NCI-H524 treated with DMSO at 0.1 percent for 48 hours (cell line): Measurements from ENCODE around the gene PRPF38B.
"Not testable (repeated sequence)": the region's sequence is repeated elsewhere in the genome, so short reads cannot be mapped to it uniquely, and the experiment has no call there.

ENCODE experiments used
- DNase-seq: peaks from one replicate; lab custom pipeline; 2025; lab: John Stamatoyannopoulos, UW

The PRPF38B gene, protein sequence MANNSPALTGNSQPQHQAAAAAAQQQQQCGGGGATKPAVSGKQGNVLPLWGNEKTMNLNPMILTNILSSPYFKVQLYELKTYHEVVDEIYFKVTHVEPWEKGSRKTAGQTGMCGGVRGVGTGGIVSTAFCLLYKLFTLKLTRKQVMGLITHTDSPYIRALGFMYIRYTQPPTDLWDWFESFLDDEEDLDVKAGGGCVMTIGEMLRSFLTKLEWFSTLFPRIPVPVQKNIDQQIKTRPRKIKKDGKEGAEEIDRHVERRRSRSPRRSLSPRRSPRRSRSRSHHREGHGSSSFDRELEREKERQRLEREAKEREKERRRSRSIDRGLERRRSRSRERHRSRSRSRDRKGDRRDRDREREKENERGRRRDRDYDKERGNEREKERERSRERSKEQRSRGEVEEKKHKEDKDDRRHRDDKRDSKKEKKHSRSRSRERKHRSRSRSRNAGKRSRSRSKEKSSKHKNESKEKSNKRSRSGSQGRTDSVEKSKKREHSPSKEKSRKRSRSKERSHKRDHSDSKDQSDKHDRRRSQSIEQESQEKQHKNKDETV

DNA sequence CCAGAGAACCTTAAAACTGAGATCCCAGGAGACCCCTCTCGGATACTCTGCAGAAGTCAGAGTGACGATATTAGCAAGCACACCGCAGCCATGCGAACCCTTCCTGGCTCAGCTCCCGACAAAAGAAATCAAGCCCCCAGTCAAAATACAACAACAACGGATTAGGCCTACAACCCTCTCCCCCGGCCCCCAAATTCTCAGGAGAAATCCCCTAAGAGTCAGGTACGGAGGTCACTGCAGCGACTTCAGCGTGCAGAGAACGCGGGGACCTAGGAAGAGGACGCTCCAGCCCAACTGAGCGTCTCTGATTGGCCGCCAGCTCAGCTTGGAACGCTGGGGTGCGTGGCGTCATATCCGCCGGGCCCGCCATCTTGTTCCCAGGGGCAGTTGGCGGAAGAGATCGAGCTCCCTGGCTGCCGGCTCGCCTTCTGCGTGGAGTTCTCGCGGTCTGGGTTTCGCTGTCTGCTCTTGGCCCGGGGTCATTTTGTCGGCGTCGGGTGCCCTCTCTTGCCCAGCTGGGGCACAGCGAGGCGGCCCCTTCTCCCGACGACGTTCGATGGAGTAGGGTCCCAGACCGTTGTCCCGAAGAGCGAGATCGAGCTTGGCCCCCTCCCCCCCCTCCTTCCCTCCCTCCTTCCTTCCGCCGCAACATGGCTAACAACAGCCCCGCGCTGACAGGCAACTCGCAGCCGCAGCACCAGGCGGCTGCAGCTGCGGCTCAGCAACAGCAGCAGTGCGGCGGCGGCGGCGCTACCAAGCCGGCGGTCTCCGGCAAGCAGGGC lies at the start of gene PRPF38B:
TSS of gene PRPF38B (plus strand) at position 369 of the 782 bp plus-strand sequence. CDS start at position 651, 282 bp downstream.
- peak; percentile 59 for DNase-seq

DNA sequence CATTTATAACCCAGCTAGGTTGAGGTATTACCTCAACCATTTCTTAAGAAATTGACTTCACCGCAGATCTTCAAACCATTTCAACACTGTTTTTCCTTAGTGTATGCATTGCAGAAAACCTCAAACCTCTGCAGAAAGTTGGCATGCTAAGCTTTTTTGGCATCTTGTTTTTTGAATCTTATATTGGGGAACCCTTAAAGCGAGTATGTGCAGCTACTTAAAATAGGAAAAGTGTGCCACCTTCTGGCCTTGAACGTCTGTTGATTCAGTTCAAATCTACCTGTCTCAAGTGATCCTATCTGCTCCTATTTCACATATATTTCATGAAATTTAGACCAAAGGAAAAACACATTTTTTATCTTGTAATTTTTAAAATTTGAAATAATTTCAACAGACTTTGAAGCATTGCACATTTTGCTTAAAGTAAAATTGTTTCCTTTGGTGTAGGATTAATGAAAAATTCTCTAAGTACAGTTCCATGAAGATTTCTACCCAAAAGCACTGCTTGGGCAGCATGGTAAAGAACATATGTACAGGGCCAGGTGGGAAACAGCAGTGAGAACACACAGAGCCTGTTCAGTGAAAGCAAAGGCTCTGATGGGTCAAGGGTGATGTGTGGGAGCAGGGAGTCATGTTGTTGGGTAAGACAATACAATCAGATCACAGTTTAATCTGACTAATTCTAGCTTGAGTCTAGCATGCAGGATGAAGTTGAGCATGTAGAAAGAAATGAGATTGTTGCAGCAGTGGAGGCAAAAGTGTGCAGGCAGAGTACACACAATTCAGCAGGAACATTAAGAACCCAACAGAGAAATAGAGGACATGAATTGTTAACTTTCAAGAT lies 48.4 kb upstream of the PRPF38B start:
- peak; percentile 31 for DNase-seq

DNA sequence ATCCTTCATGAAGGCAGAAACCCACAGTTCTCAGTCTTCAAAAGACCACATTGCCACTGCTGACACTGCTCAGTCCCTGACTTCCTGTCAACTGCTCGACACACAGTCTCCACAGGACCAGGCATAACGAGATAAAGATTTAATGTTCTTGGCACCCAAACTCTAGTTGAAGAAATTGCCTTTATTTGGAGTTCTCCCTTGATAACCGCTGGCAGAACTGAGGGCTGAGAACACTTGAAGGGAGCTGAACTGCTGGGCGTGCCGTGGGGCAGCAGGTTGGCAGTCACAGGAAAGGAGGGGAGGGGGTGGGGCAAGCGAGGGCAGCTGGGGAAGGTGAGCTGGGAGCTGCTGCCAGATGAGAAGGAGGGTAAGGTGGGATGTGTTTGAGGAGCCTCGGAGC lies 47.1 kb upstream of the PRPF38B start:
- no peak for DNase-seq

DNA sequence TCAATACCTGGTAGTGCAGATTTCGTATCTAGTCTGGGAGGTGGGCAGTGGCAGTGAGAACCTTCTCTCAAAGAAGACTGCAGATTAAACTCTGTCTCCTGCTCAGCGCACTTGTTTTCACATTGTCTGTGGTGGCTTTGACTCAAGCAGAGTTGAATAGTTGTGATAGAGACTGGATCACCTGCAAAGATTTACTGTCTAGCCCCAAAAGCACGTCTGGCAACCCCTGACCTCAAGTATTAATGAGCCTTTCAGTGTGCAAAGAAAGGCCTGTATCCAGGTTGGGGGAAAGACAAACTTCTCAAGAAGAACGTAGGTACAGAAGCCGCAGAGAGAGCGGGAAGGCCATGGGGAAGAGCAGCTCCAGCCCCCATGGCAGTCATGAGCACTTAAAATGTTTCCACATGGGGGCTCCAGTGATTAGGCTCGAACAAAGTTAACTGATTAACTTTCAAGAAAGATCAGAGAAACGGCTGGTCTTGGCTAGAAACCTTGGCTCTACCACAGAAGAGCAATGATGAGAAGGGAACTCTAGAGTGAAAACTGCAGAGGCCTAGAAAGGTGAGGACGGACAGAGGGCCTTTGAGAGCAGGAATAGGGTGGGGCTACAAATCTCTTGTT lies 46.4 kb upstream of the PRPF38B start:
- DNase-seq: no peak

DNA sequence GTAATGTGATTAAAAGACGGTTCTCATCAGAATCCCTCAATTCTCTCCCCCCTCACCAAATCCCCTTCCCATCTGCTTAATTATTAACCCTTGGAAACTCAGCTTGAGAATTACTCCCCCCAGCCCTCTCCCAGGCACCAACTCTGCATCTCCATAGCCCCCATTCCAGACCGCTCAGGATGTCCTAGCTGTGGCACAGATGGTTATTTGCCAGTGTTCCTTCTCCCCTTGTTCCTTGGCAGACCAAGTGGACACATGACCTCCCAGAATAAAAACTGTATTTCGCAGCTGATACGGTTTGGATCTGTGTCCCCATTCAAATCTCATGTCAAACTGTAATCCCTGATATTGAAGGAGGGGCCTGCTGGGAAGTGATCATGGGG lies 45.9 kb upstream of the PRPF38B start:
- peak; percentile 12 for DNase-seq

DNA sequence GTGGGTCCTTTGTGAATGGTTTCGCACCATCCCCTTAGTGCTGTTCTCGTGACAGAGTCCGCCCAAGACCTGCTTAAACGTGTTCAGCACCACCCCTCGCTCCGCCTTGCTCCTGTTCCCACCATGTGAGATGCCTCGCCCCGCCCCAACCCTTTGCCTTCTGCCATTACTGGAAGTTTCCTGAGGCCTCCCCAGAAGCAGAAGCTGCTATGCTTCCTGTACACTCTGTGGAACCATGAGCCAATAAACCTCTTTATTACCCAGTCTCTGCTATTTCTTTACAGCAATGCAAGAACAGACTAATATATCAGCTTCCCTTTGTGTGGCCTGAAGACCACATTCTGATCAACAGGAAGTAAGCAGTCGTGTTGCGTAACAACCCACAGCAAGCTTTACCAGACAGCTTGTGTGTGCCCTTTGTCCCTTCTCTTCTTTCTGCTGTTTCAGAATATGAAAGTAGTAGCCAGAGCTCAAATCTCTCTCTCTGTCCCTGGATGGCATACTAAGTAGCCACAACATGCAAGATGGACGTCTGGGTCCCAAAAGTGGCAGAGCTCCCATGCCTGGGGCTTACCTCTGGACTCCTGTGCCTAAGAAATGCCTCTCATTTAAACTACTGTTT lies 45.4 kb upstream of the PRPF38B start:
- DNase-seq: no peak

DNA sequence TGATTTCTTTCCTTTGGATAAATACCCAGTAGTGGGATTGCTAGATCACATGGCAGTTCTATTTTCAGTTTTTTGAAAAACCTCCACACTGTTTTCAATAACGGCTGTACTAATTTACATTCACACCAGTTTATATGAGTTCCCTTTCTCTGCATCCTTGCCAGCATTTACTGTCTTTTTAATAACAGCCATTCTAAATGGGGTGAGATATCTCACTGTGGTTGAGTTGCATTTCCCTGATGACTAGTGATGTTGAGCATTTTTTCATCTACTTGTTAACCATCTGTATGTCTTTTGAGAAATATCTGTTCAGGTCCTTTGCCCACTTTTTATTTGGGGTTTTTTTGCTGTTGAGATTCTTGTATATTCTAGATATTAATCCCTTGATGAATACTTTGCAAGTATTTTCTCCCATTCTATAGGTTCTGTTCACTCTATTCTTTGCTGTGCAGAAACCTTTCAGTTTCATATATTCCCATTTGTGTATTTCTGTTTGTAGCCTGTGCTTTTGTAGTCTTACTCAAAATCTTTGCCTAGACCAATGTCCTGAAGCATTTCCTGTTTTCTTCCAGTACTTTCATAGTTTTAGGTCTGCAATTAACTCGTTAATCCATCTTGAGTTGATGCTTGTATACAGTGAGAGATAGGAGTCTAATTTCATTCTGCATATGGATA lies 38.5 kb upstream of the PRPF38B start:
- DNase-seq: no peak

DNA sequence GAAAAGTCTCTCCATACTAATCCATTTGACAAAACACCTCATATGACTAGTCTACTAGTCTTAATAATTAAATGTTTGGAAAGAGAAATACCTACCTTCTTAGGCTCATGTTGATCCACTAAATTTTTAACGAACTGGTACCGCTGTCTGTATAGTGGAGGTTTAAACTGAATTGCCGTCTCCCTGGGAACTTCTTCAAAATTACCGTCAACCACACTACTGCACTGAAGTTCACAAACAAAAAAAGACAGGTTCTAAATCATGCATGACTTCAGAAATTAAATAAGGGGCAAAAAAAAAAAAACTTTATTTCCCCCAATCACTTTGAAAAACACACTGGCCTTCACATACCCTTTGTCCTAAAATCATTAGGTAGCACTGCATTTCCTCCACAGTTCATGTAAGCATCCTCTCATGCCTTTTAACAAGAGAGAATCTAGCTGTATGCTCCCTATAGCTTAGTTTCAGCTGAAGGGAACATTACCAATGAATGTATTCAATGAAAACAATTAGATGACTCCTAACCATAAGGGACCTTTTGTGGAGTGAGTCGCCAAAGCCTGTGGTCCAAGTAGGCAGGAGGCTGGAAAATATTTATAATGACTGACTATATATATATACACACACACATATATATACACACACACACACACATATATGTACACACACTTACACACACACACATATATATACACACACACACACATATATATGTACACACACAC lies 34.6 kb upstream of the PRPF38B start:
- DNase-seq: no peak

DNA sequence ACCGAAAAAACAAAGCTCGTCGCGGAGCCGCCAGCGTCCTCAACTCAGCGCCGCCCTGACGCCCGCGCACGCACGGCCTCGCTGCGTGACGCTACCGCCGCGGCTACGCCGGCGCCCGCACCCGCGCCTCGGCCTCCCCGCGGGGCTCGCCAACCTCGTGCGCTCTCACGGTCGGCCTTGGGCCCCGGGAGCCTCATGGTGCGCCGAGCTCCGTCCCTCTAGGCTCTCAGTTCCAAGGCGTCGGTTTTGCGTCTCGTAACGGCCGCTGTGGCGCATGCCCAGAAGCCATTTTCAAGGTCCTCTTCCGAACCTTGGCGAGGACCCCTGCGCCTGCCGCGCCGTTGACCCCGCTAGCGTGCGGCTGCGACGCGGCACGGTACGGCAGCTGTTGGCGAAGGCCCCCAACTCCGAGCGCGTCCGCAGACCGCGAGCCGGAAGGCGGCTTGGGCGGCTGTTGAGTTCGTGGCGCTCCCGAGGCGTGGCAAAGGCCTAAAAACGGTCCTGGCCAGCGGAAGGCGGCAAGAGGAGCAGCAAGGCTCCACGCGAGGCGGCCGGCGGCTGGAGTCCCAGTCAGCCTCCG lies 31.0 kb upstream of the PRPF38B start, which contains the start of gene HENMT1:
TSS of gene HENMT1 (minus strand) at position 64 of the 580 bp plus-strand sequence. CDS start 1,209 bp downstream, outside the sequence.
- DNase-seq: no peak

DNA sequence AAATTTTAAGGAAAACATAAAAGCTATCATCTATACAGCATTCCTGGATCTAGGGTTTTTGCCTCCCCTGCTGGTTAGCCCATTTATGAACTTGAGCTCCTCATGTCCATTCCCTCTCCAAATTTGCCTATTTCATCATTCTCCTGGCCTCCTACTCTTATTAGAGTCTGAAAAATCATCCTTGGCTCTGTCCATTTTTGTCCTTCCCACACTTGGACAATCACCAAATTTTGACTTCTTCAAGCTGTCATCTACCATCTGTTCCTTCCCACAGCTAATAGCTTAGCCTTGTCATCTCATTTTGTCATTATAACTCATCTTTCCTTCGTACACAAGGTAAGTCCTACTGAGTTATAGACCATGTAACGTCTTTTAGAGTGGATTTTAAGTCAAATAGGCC lies 29.0 kb upstream of the PRPF38B start:
- DNase-seq: peak; percentile 49

DNA sequence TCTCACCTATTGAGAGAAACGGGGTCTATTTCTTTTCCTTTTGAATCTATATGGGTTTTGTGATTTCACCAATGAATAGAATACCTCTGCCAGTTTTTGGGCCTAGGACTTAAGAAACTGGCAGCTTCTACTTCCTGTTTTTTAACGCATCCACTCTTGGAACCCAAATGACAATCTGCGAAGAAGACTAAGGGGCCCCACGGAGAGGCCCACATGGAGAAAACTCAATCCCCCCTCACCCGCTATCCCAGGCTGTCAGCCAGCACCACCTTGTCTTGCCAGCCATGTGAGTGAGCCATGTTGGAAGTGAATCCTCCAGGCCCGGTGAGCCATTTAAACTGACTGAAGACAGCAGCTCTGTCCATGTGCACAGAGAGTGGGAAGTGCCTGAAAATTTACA lies 27.6 kb upstream of the PRPF38B start:
- DNase-seq: no peak

DNA sequence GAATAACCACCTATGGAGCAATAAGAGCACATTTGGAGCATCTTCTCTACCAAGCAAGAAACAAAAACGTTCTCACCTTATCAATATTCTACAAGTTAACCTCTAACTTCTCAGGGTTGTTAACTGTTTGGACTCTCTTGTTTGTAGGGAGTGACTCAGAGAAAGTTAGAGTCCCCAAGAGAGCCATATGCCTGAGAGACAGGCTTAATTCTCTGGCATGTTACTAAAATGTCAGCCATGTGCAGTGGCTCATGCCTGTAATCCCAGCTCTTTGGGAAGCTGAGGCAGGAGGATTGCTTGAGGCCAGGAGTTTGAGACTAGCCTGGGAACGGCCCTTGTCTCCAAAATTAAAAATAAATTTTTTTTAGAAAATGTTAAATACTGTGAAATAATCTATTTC lies 27.0 kb upstream of the PRPF38B start:
- no peak for DNase-seq

DNA sequence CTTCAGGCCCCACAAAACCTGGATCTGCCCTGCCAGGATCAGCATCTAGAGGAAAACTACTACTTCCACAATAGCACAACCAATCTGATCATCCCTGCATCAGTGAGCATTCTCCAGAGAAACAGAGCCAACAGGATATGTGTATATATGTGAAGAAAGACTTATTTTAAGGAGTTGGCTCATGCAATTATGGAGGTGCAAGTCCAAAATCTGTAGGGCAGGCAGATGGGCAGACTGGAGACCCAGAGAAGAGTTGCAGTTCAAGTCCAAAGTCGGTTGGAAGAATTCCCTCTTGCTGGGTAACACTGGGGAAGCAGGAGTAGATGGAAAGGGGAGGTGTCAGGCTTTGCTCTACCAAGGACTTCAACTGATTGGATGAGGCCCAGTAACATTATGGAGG lies 26.3 kb upstream of the PRPF38B start:
- no peak for DNase-seq

DNA sequence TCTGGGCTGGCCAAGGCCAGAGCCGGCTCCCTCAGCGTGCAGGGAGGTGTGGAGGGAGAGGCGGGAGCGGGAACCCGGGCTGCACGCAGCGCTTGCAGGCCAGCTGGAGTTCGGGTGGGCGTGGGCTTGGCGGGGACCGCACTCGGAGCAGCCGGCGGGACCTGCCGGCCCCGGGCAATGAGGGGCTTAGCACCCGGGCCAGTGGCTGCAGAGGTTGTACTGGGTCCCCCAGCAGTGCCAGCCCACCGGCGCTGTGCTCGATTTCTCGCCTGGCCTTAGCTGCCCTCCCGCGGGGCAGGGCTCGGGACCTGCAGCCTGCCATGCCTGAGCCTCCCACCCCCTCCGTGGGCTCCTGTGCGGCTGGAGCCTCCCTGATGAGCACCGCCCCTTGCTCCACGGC lies 24.7 kb upstream of the PRPF38B start:
- DNase-seq: not testable (repeated sequence)

DNA sequence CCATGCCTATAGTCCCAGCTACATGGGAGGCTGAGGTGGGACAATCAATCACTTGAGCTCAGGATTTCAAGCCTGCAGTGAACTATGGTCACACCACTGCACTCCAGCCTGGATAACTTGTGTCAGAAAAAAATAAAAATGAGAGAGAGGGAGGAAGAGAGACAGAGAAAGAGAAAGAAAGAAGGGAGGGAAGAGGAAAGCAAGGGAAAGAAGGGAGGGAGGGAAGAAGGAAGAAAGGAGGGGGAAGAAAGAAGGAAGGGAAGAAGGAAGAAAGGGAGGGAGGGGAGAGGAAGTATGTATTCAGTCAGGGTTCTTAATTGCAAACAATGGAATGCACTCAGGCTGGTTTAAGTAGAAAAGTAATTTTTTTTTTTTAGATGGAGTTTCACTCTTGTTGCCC lies 23.3 kb upstream of the PRPF38B start:
- DNase-seq: no peak

DNA sequence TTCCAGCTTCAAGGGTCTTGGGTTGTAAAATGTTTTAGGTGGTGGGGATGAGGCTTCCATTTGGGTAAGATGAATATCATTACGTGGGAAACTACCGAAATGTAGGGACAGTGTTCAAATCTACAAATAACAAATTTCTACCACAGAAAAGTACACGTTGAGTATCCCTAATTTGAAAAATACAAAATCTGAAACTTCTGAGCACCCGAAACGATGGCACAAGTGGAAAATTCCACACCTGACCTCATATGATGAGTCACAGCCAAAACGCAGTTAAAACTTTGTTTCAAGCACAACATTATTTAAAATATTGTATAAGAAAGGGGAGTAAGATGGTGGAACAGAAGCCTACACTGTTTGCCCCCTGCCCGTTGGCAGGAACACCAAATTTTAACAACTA lies 22.4 kb upstream of the PRPF38B start:
- DNase-seq: no peak

DNA sequence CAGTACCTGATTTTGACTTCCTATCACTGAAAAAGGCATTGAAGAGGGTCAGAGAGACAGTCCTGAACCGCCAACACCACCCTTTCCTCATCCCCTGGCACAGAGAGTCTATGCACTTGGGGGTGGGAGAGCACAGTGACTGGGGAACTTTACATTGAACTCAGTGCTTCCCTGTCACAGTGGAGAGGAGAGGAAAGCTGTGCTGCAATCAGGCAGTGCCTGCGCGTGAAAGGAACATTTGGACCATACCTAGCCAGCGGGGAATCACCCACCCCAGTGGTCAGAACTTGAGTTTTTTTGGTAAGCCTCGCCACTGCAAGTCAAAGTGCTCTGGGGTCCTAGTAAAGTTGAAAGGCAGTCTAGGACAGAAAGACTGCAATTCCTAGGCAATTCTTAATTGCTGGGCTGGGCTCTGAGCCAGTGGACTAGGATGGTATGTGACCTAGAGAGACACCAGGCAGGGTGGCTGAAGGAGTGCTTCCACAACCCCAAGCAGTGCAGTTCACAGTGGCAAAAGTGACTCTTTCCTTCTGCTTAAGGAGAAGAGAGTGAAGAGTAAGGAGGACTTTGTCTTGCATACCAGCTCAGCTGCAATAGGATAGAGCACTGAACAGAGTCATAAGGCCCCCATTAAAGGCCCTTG lies 21.9 kb upstream of the PRPF38B start:
- DNase-seq: no peak

DNA sequence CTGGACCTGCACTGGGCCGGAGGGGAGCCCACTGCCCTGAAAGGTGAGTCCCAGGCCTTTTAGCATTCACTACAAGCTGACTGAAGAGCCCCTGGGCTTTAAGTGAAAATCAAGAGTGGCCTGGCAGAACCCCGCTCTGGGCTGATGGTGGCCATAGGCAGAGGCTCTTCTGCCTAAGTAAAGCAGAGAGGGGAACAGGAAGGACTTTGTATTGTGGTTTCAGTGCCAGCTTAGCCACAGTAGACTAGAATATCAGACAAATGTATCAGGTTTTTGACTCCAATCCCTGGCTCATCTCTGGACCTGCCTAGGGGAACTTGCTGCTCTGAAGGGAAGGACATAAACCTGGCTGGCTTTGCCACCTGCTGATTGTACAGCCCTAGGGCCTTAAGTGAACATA lies 21.0 kb upstream of the PRPF38B start:
- no peak for DNase-seq

DNA sequence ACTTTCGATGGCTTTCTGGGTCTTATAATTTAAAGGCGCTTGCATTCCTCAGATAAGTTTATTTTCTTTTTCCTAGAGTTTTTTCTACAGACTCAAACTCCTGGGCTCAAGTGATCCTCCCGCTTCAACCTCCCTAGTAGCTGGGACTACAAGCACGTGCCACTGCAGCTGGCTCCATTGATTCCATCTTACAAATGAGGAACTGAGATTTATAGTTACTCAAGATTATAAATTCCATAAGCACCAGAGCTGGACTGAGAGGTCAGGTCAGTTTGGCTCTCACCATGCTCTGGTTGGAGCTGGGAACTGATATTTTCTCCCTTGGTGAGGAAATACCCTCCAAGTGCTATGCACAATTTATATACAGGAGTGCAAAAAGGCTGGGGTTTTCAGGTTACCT lies 13.4 kb upstream of the PRPF38B start:
- DNase-seq: no peak
